Stomach smooth muscle (tissue), 2 donors: ENCODE measurements around the gene YBX3.

Source experiments
- H3K27ac ChIP-seq: one replicate; pipeline ENCODE4 v1.7.0; 2013; ENCODE audit warnings: mild to moderate bottlenecking, low read length, inconsistent platforms
- H3K27me3 ChIP-seq, 2 donors: one replicate each; pipeline ENCODE4 v1.7.0; 2013; ENCODE audit warnings: low read length in 2 of 2; ENCODE audit not compliant: insufficient read depth in 2 of 2, control insufficient read depth in 1 of 2
- H3K36me3 ChIP-seq, 2 donors: one replicate each; pipeline ENCODE4 v1.7.0; 2013; ENCODE audit warnings: low read length in 2 of 2; ENCODE audit not compliant: control insufficient read depth in 2 of 2, insufficient read depth in 2 of 2
- H3K4me1 ChIP-seq: one replicate; pipeline ENCODE4 v1.7.0; 2013; ENCODE audit warnings: low read length; ENCODE audit not compliant: control insufficient read depth, insufficient read depth
- H3K4me3 ChIP-seq, 2 donors: one replicate each; pipeline ENCODE4 v1.7.0; 2013; ENCODE audit warnings: low read length in 2 of 2
- H3K9ac ChIP-seq, 2 donors: one replicate each; pipeline ENCODE4 v1.7.0; 2013; ENCODE audit warnings: low read length in 2 of 2, mild to moderate bottlenecking in 1 of 2
- H3K9me3 ChIP-seq, 2 donors: one replicate each; pipeline ENCODE4 v1.7.0; 2013; ENCODE audit warnings: low read length in 2 of 2; ENCODE audit not compliant: control insufficient read depth in 2 of 2
- donor health status: healthy.
- donor health status: Pancreatic carcinoma.

Gene YBX3

GRCh38 chr12:10705655-10706054 is 17.5 kb downstream of the YBX3 start:
- Histone ChIP-seq H3K27me3 (no peaks in the 10 kb centered on the region), H3K9ac (no peak overlapping the region), H3K27ac (no peak overlapping the region), H3K9me3 (no peaks in the 10 kb centered on the region), H3K4me1 (no peaks in the 10 kb centered on the region), H3K36me3 (peaks cover 42 to 64% of the 10 kb centered on the region in 2 donors), H3K4me3 (no peak overlapping the region)

- Histone ChIP-seq H3K9ac (no peak overlapping the region), H3K9me3 (no peaks in the 10 kb centered on the region), H3K4me3 (no peak overlapping the region), H3K36me3 (peaks cover 39 to 64% of the 10 kb centered on the region in 2 donors), H3K4me1 (no peaks in the 10 kb centered on the region), H3K27ac (no peak overlapping the region), H3K27me3 (no peaks in the 10 kb centered on the region)
Measured at GRCh38 chr12:10701843-10702242, 21.3 kb downstream of the YBX3 start.

- Histone ChIP-seq H3K27me3 (no peaks in the 10 kb centered on the region), H3K27ac (no peak overlapping the region), H3K36me3 (peaks cover 39 to 66% of the 10 kb centered on the region in 2 donors), H3K9ac (no peak overlapping the region), H3K4me1 (no peaks in the 10 kb centered on the region), H3K4me3 (no peak overlapping the region), H3K9me3 (no peaks in the 10 kb centered on the region)
Measured at GRCh38 chr12:10701131-10701681, 21.9 kb downstream of the YBX3 start.

- Histone ChIP-seq H3K27ac (no peak overlapping the region), H3K4me3 (no peak overlapping the region), H3K4me1 (no peaks in the 10 kb centered on the region), H3K27me3 (no peaks in the 10 kb centered on the region), H3K9ac (no peak overlapping the region), H3K36me3 (peaks cover 39 to 61% of the 10 kb centered on the region in 2 donors), H3K9me3 (no peaks in the 10 kb centered on the region)
Measured at GRCh38 chr12:10700581-10700980, 22.5 kb downstream of the YBX3 start.

GRCh38 chr12:10697862-10698261 is 25.3 kb downstream of the YBX3 start:
- Histone ChIP-seq H3K36me3 (peaks cover 30 to 47% of the 10 kb centered on the region in 2 donors), H3K9me3 (no peaks in the 10 kb centered on the region), H3K27ac (no peak overlapping the region), H3K27me3 (no peaks in the 10 kb centered on the region), H3K4me1 (no peaks in the 10 kb centered on the region), H3K9ac (no peak overlapping the region), H3K4me3 (no peak overlapping the region)

GRCh38 chr12:10697156-10697555 is 26.0 kb downstream of the YBX3 start:
- H3K9ac ChIP-seq: no peak overlapping the region
- H3K4me1 ChIP-seq: no peaks in the 10 kb centered on the region
- H3K4me3 ChIP-seq: no peak overlapping the region
- no peaks in the 10 kb centered on the region for H3K9me3 ChIP-seq
- no peak overlapping the region for H3K27ac ChIP-seq
- no peaks in the 10 kb centered on the region for H3K27me3 ChIP-seq
- H3K36me3 ChIP-seq: peaks cover 30 to 47% of the 10 kb centered on the region in 2 donors

GRCh38 chr12:10690906-10691305 is 32.2 kb downstream of the YBX3 start:
- Histone ChIP-seq H3K27me3 (peaks cover 0 to 3% of the 10 kb centered on the region in 2 donors), H3K9me3 (no peaks in the 10 kb centered on the region), H3K4me1 (no peaks in the 10 kb centered on the region), H3K9ac (no peak overlapping the region), H3K36me3 (peaks cover 2% of the 10 kb centered on the region in 2 donors), H3K27ac (no peak overlapping the region), H3K4me3 (no peak overlapping the region)

GRCh38 chr12:10689146-10689545 is 34.0 kb downstream of the YBX3 start:
- Histone ChIP-seq H3K9ac (no peak overlapping the region), H3K4me1 (no peaks in the 10 kb centered on the region), H3K36me3 (peaks cover 0 to 2% of the 10 kb centered on the region in 2 donors), H3K27me3 (peaks cover 0 to 8% of the 10 kb centered on the region in 2 donors), H3K27ac (no peak overlapping the region), H3K9me3 (no peaks in the 10 kb centered on the region), H3K4me3 (no peak overlapping the region)

- H3K27ac ChIP-seq: no peak overlapping the region
- no peak overlapping the region for H3K9ac ChIP-seq
- H3K4me1 ChIP-seq: no peaks in the 10 kb centered on the region
- no peaks in the 10 kb centered on the region for H3K36me3 ChIP-seq
- H3K4me3 ChIP-seq: no peak overlapping the region
- no peaks in the 10 kb centered on the region for H3K9me3 ChIP-seq
- H3K27me3 ChIP-seq: peaks cover 0 to 8% of the 10 kb centered on the region in 2 donors
Measured at GRCh38 chr12:10688042-10688441, 35.1 kb downstream of the YBX3 start.

- Histone ChIP-seq H3K4me1 (peaks cover 2% of the 10 kb centered on the region), H3K27me3 (peaks cover 13 to 17% of the 10 kb centered on the region in 2 donors), H3K4me3 (peak within 1 kb of the TSS; percentile 57 to 69), H3K27ac (no peak within 1 kb of the TSS), H3K9ac (no peak within 1 kb of the TSS), H3K36me3 (no peaks in the 10 kb centered on the region), H3K9me3 (no peaks in the 10 kb centered on the region)
Measured at GRCh38 chr12:10673659-10674384, 49.3 kb downstream of the YBX3 start, which contains the start of gene STYK1. TSS of gene STYK1 (minus strand) at chr12:10674052. CDS start at chr12:10634618, 39,434 bp downstream.
